Endothelial cell of umbilical vein (primary cell): ENCODE measurements around the gene SLC38A11.
"Not testable (repeated sequence)": the region's sequence is repeated elsewhere in the genome, so short reads cannot be mapped to it uniquely, and the experiment has no call there.

Source experiments
- MYC ChIP-seq: IDR thresholded peaks from one replicate; pipeline ENCODE4 v1.6.1; 2011; ENCODE audit warnings: mild to moderate bottlenecking, low read depth, low read length
- POLR2AphosphoS5 ChIP-seq: IDR thresholded peaks from 2 replicates; pipeline ENCODE4 v1.6.1; 2012; ENCODE audit warnings: low read depth, mild to moderate bottlenecking, control low read depth, low read length, moderate library complexity; ENCODE audit not compliant: insufficient read depth
- TF ChIP-seq, protein P1 (sequence below), 2 donors: IDR thresholded peaks; 1 replicate in 1 of 2; 2 replicates in 1 of 2; pipeline ENCODE4 v1.5.1; 2011; ENCODE audit warnings: low read length in 2 of 2, mild to moderate bottlenecking in 2 of 2, moderate library complexity in 2 of 2, control low read depth in 1 of 2, inconsistent platforms in 1 of 2, low read depth in 1 of 2; ENCODE audit not compliant: insufficient read depth in 1 of 2; ENCODE audit errors: extremely low read depth in 1 of 2

DNA sequence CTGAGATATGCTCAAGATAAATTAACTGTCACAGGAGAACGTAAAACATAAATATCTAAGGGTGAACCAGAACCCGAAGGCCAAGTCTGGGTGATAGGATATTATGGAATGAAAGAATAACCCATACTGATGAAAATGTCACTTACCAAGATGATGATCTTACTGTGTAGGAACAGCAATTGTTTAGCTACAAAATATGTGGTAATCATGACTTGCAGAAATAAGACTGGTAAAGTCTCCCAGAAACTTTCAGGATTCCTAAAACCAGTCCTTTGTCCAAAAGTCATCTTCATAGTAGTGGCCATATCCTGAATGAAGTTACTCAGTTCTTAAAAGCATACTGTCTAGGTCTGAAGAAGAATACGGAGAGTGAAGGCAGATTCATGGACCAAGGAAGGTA, 30.7 kb upstream of the SLC38A11 start:
- TF ChIP-seq, protein P1, sequence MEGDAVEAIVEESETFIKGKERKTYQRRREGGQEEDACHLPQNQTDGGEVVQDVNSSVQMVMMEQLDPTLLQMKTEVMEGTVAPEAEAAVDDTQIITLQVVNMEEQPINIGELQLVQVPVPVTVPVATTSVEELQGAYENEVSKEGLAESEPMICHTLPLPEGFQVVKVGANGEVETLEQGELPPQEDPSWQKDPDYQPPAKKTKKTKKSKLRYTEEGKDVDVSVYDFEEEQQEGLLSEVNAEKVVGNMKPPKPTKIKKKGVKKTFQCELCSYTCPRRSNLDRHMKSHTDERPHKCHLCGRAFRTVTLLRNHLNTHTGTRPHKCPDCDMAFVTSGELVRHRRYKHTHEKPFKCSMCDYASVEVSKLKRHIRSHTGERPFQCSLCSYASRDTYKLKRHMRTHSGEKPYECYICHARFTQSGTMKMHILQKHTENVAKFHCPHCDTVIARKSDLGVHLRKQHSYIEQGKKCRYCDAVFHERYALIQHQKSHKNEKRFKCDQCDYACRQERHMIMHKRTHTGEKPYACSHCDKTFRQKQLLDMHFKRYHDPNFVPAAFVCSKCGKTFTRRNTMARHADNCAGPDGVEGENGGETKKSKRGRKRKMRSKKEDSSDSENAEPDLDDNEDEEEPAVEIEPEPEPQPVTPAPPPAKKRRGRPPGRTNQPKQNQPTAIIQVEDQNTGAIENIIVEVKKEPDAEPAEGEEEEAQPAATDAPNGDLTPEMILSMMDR (IDR thresholded peaks at IDR 0.05; ENCODE audit: extremely low read depth in 1 of 2, insufficient read depth in 1 of 2, low read depth in 1 of 2, low read length in 2 of 2), result not testable (repeated sequence)
- not testable (repeated sequence) for TF ChIP-seq POLR2AphosphoS5, MYC
